GM12864 (cell line): ENCODE measurements around the gene TMEM106B.
A peak's percentile ranks its signal among the peaks of the same experiment; 100 is the strongest.
"Not testable (repeated sequence)": the region's sequence is repeated elsewhere in the genome, so short reads cannot be mapped to it uniquely, and the experiment has no call there.

ENCODE experiments used
- DNase-seq: peaks from one replicate; pipeline ENCODE4 v3.0.0-alpha.2; 2011; ENCODE audit warnings: low read depth
- H3K4me3 ChIP-seq: 2 replicates; pipeline ENCODE4 v1.5.1; 2011; ENCODE audit warnings: mild to moderate bottlenecking, low read depth, low read length, control low read depth
- CTCF ChIP-seq: IDR thresholded peaks from 2 replicates; pipeline ENCODE4 v1.5.1; 2011; ENCODE audit warnings: low read depth, mild to moderate bottlenecking, moderate library complexity, low read length, control low read depth, inconsistent platforms; ENCODE audit errors: missing control alignments

TMEM106B gene

GRCh38 chr7:12211054-12211710 lies at the start of gene TMEM106B:
Gene TMEM106B (plus strand): TSS chr7:12211294. CDS start chr7:12214811, 3,517 bp downstream.
- peak; percentile 7 for TF ChIP-seq CTCF
- peak; percentile 83 for DNase-seq
- H3K4me3 ChIP-seq, result peak within 1 kb of the TSS; percentile 73

- H3K4me3 ChIP-seq, result no peak overlapping the region
- no peak for DNase-seq
- TF ChIP-seq CTCF, result no peak
Measured at GRCh38 chr7:12162415-12163113, 48.5 kb upstream of the TMEM106B start.

GRCh38 chr7:12168065-12168464 lies 43.0 kb upstream of the TMEM106B start:
- not testable (repeated sequence) for H3K4me3 ChIP-seq, DNase-seq

GRCh38 chr7:12169981-12170820 lies 40.9 kb upstream of the TMEM106B start:
- DNase-seq, H3K4me3 ChIP-seq: not testable (repeated sequence)

GRCh38 chr7:12173671-12174070 lies 37.4 kb upstream of the TMEM106B start:
- DNase-seq, result no peak
- no peak overlapping the region for H3K4me3 ChIP-seq
- no peak for TF ChIP-seq CTCF

GRCh38 chr7:12174931-12175330 lies 36.2 kb upstream of the TMEM106B start:
- DNase-seq, result no peak
- no peak overlapping the region for H3K4me3 ChIP-seq
- no peak for TF ChIP-seq CTCF

- no peak for DNase-seq
- H3K4me3 ChIP-seq, result no peak overlapping the region
- no peak for TF ChIP-seq CTCF
Measured at GRCh38 chr7:12178317-12178716, 32.8 kb upstream of the TMEM106B start.
